Hematopoietic multipotent progenitor cell treated with erythropoietin and hydrocortisone succinate and interleukin-3 and kit ligand, for 15 days (in vitro differentiated cells): Measurements from ENCODE around the gene EPB41L1.

Experiments
- DNase-seq: peaks from one replicate; pipeline ENCODE4 v3.0.0-alpha.2; 2015; ENCODE audit warnings: low spot score

The EPB41L1 gene

GRCh38 chr20:36281785-36282380 lies 127.3 kb downstream of the EPB41L1 start:
- DNase-seq = no peak
